HG03045 (cell line): ENCODE results near the gene ANKFN1.

Experiments
- ATAC-seq: cut with Tn5 transposase; IDR thresholded peaks from one replicate; pipeline ENCODE4 v1.9.1; 2021; ENCODE audit warnings: mild to moderate bottlenecking, moderate library complexity; ENCODE audit not compliant: unreplicated experiment

The ANKFN1 gene

GRCh38 chr17:56142325-56142724 lies 10.9 kb upstream of the ANKFN1 start:
- no peak for ATAC-seq

- no peak for ATAC-seq
Observed at GRCh38 chr17:56142781-56143180, 10.5 kb upstream of the ANKFN1 start.

- no peak for ATAC-seq
Observed at GRCh38 chr17:56144223-56144622, 9.1 kb upstream of the ANKFN1 start.

DNA sequence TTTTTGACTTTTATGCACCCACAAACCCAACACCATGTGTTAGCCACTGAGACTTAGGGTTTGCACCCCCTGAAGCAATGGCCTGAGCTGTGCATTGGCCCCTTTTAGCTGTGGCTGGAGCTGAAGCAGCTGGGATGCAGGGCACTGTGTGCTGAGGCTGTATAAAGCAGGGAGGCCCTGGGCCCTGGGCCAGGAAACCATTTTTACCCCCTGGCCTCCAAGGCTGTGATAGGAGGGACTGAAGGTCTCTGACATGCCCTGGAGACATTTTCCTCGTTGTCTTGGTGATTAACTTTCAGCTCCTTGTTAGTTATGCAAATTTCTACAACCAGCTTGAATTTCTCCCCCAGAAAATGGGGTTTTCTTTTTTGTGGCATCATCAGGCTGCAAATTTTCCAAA lies 6.7 kb upstream of the ANKFN1 start:
- no peak for ATAC-seq

DNA sequence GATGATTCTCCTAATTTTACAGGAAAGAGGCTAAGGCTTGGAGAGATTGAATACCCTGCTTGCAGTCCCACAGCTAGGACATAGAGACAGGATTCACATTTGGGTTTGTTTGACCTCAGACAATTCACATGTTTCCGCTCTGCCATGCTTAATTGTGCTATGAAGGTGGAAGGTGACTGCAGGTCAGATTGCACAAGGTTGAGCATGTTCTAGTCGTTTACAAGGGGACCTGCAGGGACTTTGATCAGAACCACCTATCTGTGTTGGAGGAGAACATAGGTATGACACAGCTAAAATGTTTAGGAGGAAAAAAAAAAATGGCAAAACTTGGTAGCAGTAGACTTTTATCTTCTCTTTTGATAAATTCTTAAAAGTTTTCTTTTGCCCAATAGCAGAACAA lies 4.9 kb upstream of the ANKFN1 start:
- ATAC-seq: no peak

GRCh38 chr17:56149266-56150036 lies 3.8 kb upstream of the ANKFN1 start:
- no peak for ATAC-seq

DNA sequence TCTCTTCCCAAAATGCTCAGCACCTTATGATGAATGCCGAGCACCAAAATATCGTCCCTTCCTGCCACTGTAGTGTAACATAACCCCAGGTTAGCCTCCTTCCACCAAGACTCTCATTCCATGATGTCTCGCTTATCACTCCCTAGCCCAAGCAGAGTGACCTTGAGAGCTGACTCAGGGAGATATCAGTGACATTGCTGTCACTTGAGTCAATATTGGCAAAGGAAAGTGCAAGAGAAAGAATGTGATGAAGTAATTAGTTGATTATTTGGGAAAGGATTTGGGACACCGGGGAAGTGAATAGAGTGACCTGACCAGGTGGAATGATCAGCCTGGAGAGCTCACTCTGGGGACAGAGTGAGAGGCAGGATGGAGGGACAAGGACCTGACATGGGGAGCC lies 2.6 kb upstream of the ANKFN1 start:
- no peak for ATAC-seq

GRCh38 chr17:56157845-56158244 lies 4.6 kb downstream of the ANKFN1 start:
- no peak for ATAC-seq

- no peak for ATAC-seq
Observed at GRCh38 chr17:56158344-56158743, 5.1 kb downstream of the ANKFN1 start.

DNA sequence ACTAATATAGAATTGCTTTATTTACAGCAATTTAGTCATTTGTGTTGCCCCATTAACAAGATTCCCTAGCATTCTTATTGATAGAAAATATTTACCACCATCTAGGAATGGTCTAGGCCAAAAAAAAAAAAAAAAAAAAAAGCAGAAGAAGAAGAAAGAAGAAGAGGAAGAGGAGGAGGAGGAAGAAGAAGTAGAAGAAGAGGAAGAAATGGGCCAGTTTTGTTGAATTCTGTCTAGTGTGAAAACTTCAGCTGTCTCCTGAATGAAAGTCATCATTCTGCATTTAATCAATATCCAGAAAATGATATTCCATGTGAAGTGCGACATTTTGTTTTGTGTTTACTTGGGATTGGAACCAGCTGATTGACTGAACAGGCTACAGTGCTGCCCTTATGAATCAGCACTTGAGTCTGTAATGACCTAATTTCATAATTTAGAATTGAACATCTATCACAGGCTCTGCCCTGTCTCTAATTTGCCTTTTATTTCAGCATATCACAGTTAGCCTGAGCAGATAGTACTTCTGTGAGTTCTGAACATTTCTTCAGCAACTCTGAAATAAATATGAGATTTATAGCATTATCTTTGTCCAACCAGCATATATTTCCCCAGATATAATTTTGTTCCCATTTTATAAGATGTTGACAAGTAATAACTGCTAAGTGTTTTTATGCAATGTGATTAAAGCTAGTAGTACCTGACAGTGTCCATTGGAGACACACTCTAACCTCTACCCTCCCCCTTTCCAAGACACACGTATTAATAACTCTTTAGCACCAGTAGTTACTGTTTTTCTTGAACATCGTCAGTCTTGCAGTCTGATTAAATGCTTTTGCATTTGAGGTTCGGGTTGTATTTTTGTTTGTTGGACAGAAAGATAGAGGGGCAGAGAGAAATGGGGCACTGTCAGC lies 5.9 kb downstream of the ANKFN1 start:
- ATAC-seq: no peak

GRCh38 chr17:56159826-56160380 lies 6.6 kb downstream of the ANKFN1 start:
- no peak for ATAC-seq

DNA sequence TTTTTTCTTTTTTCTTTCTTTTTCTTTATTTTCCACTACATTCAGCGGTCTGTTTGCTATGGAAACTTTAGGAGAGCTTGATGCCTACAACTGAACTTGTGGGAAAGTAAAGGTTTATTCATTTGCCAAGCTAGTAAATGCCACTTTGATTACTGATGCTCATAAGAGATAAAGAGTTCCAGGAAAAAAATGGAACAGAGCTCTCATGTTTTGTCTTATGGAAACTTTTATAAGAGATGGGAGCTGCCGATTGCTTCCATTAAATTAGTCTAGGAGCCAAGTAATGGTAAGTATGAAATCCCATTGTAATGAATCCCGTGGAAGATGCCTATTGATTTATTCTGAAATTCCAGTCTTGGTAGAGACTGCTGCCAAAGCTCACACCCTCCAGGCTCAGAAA lies 7.1 kb downstream of the ANKFN1 start:
- no peak for ATAC-seq

DNA sequence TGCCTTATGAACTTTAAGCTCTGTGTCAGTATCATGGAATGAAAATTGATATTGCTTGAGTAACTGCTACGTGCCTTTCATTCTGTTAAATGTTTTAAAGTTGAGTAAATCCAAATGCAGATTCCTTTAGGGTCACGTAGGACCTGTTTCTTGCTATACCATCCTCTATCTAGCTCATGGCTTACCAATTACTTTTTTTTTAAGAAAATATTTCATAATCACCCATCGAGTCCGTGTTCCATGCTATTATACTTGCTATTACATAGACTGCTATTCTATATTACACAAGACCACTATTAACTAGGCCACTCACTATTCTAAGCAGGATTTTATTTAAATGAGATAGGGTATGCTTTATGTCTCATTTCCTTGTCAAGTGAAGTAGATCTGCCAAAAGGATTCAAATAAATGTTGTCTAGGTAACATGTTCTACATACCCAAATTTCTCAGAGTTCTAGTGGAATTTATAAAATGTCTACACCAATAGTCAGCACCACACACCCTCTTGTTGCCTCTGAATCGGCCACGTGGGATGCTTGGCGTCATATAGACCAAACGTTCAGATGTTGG lies 11.9 kb downstream of the ANKFN1 start:
- ATAC-seq: no peak

GRCh38 chr17:56167491-56167890 lies 14.2 kb downstream of the ANKFN1 start:
- ATAC-seq: no peak

DNA sequence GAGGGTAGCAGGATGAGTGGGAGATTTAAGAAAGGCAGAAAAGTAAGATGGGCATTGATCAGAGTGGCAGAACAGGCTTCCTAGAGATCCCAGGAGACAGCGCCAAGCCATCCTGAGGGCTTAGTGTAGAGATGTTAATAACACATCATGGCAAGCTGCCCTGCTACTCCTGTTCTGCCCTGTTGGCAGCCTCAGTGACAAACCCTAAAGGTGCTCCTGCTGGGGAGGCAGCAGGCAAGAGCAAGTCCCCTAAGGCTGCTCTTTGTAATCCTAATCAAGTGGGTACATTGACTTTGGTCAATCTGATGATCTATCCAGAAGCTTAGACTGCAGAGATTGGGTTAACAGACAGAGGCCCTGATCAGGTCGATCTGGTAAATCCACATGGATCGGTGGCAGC lies 16.3 kb downstream of the ANKFN1 start:
- ATAC-seq: no peak

GRCh38 chr17:56171186-56171959 lies 18.1 kb downstream of the ANKFN1 start:
- no peak for ATAC-seq

DNA sequence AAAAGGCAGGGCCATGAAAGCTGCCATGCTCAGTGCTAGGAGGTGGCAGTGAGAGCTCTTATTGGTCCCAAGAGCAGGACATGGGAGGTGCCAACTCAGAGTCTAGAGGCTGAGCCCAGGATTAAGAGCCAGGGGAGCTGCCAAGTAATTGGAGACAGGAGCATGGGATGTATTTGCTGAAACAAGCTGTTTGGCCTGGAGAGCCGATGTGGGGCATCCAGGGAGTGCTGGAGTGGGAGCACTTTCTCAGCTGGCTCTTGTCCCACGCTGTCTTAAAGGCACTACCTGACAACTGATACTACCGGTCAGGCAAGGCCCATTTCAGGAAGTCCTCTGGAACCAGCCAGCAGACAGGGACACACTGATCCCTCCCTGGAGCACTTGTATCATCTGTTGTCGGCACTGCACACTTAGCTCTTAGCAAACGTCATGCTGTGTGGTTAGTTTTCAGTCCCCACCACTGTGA lies 19.3 kb downstream of the ANKFN1 start:
- no peak for ATAC-seq

DNA sequence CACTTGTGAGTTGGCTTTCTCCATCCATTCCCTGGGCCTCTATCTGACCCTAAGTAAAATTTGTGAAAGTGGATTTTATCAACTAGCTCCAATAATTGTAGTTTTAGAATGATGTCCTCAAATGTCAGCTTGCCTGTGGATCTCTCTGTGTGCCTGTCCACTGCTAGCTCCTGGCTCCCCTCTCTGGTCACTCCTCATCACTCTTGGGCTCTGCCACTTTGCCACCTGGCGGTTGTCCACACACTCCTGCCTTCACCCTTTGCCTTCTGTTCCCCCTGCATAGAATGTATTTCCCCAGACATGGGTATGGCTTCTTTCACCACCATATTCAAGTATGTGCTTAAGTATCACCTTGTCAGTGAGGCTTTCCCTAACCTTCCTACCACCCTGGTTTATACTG lies 19.8 kb downstream of the ANKFN1 start:
- ATAC-seq: no peak

DNA sequence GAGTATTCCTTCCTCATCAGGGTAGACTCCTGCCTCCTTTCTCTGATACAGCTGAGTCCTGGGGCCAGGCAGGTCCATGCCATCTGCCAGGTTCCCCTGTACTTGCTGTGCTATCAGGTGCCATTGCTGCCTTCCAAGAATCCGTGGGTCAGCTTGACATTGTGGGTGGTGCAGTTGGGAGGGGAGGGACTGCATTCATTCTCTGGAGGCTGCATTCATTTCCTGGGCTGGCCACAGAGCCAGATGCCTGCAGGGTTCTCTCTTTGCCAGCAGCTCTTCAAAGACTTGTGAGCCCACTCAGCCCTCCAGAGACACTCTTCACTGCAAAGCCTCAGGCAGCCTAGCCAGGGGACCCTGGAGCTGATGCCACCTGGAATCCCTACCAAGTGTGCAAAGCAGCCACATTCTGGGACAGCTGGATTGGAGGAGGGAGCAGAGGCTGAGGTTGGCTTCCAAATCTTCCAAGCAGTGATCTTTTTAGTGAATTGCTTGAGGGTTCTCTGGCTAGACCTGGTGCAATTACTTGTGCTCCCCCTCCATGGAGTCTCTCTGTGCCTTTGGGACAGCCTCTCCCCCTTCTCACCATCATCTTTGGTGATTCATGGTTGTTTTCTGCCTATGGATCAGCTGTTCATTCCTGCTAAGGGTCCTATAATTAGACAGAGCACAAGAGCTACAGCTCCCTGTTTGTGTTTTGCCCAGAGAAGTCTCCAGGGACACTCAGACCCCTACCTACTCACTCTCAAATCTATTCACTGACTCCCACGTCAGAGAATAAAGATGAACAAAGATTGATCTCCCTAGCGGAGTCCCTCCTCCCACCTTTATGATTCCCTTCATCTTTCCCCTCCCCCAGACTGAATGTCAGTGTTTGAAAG lies 20.9 kb downstream of the ANKFN1 start:
- ATAC-seq: no peak
